Epithelial cell of esophagus (primary cell): Measurements from ENCODE around the gene SPATA6.
"Not testable (repeated sequence)": the region's sequence is repeated elsewhere in the genome, so short reads cannot be mapped to it uniquely, and the experiment has no call there.

Source experiments
- DNase-seq: peaks from one replicate; pipeline ENCODE4 v3.0.0; 2010; ENCODE audit warnings: low read depth
- H3K4me3 ChIP-seq: 2 replicates; pipeline ENCODE4 v1.5.1; 2011; ENCODE audit warnings: mild to moderate bottlenecking, low read length, control low read depth
- TF ChIP-seq, protein P1 (sequence below): IDR thresholded peaks from 2 replicates; pipeline ENCODE4 v1.5.1; 2011; ENCODE audit warnings: low read depth, mild to moderate bottlenecking, low read length, control low read depth, inconsistent platforms; ENCODE audit not compliant: insufficient read depth; ENCODE audit errors: missing control alignments

SPATA6 gene

DNA sequence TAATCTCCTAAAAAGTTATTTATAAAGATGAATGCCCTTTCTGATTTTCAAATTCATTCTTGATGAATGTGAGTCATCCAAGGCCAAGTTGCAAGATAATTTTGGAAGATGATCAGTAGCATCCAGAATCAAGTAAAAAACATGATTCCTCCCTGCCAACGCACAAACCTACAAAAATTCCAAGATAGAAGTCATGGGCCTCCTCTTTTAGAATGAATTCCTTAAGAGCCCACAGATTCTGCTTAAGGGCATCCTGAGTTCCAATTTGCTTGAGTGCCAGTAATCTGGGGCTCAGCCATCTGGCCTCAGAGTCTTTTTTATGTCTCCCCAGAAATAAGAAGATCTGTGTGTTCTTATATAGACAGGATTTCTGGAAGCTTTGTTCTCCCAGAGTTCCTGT, 23.2 kb upstream of the SPATA6 start:
- H3K4me3 ChIP-seq: no peak overlapping the region
- TF ChIP-seq, protein P1, sequence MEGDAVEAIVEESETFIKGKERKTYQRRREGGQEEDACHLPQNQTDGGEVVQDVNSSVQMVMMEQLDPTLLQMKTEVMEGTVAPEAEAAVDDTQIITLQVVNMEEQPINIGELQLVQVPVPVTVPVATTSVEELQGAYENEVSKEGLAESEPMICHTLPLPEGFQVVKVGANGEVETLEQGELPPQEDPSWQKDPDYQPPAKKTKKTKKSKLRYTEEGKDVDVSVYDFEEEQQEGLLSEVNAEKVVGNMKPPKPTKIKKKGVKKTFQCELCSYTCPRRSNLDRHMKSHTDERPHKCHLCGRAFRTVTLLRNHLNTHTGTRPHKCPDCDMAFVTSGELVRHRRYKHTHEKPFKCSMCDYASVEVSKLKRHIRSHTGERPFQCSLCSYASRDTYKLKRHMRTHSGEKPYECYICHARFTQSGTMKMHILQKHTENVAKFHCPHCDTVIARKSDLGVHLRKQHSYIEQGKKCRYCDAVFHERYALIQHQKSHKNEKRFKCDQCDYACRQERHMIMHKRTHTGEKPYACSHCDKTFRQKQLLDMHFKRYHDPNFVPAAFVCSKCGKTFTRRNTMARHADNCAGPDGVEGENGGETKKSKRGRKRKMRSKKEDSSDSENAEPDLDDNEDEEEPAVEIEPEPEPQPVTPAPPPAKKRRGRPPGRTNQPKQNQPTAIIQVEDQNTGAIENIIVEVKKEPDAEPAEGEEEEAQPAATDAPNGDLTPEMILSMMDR: no peak
- no peak for DNase-seq

- peak; percentile 24 for DNase-seq
- H3K4me3 ChIP-seq: no peak overlapping the region
- TF ChIP-seq, protein P1: no peak
Observed at GRCh38 chr1:48493970-48494769, 22.2 kb upstream of the SPATA6 start.

- TF ChIP-seq, protein P1: no peak
- DNase-seq: no peak
- no peak overlapping the region for H3K4me3 ChIP-seq
Observed at GRCh38 chr1:48493041-48493440, 21.0 kb upstream of the SPATA6 start.

DNA sequence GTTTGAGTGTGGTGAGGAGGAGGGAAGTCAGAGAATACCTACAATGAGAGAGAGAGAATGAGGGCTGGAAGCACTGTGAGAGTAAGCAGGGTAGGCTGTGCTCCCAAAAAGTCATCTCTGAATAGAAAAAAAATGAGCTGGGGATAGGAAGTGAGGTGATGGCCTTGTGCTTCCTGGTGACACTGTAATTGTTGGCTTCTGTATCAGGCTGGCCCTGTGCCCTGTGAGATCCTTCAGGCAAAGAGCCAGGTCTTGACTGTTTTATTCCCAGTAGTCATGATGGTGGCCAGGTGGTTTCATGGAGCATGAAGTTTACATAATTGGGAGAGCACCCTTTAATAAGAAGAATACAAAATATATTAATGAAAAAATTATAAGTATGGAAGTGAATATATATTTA, 20.4 kb upstream of the SPATA6 start:
- no peak for DNase-seq
- TF ChIP-seq, protein P1: no peak
- H3K4me3 ChIP-seq: no peak overlapping the region

GRCh38 chr1:48488721-48489120, 16.7 kb upstream of the SPATA6 start:
- no peak overlapping the region for H3K4me3 ChIP-seq
- no peak for DNase-seq
- TF ChIP-seq, protein P1: no peak

GRCh38 chr1:48480504-48480903, 8.5 kb upstream of the SPATA6 start:
- TF ChIP-seq, protein P1: no peak
- DNase-seq: no peak
- H3K4me3 ChIP-seq: no peak overlapping the region

DNA sequence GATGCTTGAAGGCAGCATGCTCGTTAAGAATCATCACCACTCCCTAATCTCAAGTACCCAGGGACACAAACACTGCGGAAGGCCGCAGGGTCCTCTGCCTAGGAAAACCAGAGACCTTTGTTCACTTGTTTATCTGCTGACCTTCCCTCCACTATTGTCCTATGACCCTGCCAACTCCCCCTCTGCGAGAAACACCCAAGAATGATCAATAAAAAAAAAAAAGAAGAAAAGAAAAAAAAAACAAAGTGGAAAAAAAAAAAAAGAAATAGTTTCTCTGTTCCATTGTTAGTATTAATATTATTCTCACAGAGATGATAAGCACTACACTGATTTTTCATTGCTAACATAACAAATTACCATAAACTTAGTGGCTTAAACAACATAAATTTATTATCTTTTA, 8.0 kb upstream of the SPATA6 start:
- H3K4me3 ChIP-seq, DNase-seq: not testable (repeated sequence)

GRCh38 chr1:48472638-48473037, 634 bp upstream of the SPATA6 start:
- DNase-seq: no peak
- TF ChIP-seq, protein P1: no peak
- H3K4me3 ChIP-seq: peak overlapping the region; percentile 50
